ENCODE data around the gene CACNB4. TPM values are rescaled to one million over a fixed set of nuclear protein-coding genes. Genes with fewer than 3 reads are reported as not detected.

CACNB4 gene
- polyA plus RNA-seq, 1 of the 3 experiments (the other 2 are of a cell fraction), result 0.18 TPM

GRCh38 chr2:151971301-151972051 lies 127.4 kb downstream of the CACNB4 start:
- no peaks in the 10 kb centered on the region; the same call in 1 of the 2 replicates for H3K27me3 ChIP-seq (ENCODE audit: insufficient read depth)
- H3F3A ChIP-seq (replicated peaks; ENCODE audit: insufficient read depth), result no peaks in the 10 kb centered on the region
- H3K9me3 ChIP-seq, result no peaks in the 10 kb centered on the region
- ChIA-PET POLR2A (no interaction called here), CTCF (interaction anchor here (0.6 to 1.9 kb wide), 5 partner anchors 9 to 148 kb away, joined by 3 to 5 read pairs (median 5); no protein-coding TSS in a partner anchor)
- DNase-seq, result no peak
- no peaks in the 10 kb centered on the region for H3K9me2 ChIP-seq
- no peak overlapping the region for H3K4me2 ChIP-seq
- H3K4me1 ChIP-seq (ENCODE audit: control insufficient read depth in 1 of 2, insufficient read depth in 2 of 2, low read depth in 1 of 2, low read length in 1 of 2), result peaks cover 0 to 9% of the 10 kb centered on the region in 2 experiments; a peak in 2 of 4 replicates
- no peak for TF ChIP-seq FOSL2 (IDR thresholded peaks at IDR 0.05; ENCODE audit: borderline replicate concordance, low read depth)
- TF ChIP-seq EP300 (IDR thresholded peaks at IDR 0.05; ENCODE audit: borderline replicate concordance in 1 of 2, low read depth in 1 of 2, low read length in 1 of 2), result no peak
- no peak for TF ChIP-seq SIN3A (IDR thresholded peaks at IDR 0.05; ENCODE audit: borderline replicate concordance, low read depth, low read length)
- TF ChIP-seq CHD2 (IDR thresholded peaks at IDR 0.05; ENCODE audit: low read length, partially characterized antibody), result no peak
- no peak for TF ChIP-seq POLR2AphosphoS5 (IDR thresholded peaks at IDR 0.05; ENCODE audit: low read depth, low read length)
- TF ChIP-seq, protein P1, sequence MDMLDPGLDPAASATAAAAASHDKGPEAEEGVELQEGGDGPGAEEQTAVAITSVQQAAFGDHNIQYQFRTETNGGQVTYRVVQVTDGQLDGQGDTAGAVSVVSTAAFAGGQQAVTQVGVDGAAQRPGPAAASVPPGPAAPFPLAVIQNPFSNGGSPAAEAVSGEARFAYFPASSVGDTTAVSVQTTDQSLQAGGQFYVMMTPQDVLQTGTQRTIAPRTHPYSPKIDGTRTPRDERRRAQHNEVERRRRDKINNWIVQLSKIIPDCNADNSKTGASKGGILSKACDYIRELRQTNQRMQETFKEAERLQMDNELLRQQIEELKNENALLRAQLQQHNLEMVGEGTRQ (IDR thresholded peaks at IDR 0.05; ENCODE audit: borderline replicate concordance, low read depth, low read length), result no peak
- TF ChIP-seq MXI1 (IDR thresholded peaks at IDR 0.05; ENCODE audit: low read depth, low read length), result no peak
- no peaks in the 10 kb centered on the region for H3K36me3 ChIP-seq (replicated peaks in 1 of 2; ENCODE audit: control insufficient read depth in 1 of 2, insufficient read depth in 2 of 2, low read length in 1 of 2)
- H3K79me2 ChIP-seq (ENCODE audit: insufficient read depth), result no peaks in the 10 kb centered on the region
- 82% methylated on average over 13 of the region's 13 CpGs for WGBS (ENCODE audit: low lambda C conversion rate)
- no peak overlapping the region for H3K4me3 ChIP-seq (ENCODE audit: low read depth in 2 of 2, low read length in 1 of 2)
- no peak overlapping the region for H3K9ac ChIP-seq
- no peaks in the 10 kb centered on the region for H4K20me1 ChIP-seq (ENCODE audit: insufficient read depth)
- H3K27ac ChIP-seq (ENCODE audit: low read depth in 2 of 2, low read length in 1 of 2), result no peak overlapping the region
- H2AFZ ChIP-seq (ENCODE audit: low read depth), result no peak overlapping the region

DNA sequence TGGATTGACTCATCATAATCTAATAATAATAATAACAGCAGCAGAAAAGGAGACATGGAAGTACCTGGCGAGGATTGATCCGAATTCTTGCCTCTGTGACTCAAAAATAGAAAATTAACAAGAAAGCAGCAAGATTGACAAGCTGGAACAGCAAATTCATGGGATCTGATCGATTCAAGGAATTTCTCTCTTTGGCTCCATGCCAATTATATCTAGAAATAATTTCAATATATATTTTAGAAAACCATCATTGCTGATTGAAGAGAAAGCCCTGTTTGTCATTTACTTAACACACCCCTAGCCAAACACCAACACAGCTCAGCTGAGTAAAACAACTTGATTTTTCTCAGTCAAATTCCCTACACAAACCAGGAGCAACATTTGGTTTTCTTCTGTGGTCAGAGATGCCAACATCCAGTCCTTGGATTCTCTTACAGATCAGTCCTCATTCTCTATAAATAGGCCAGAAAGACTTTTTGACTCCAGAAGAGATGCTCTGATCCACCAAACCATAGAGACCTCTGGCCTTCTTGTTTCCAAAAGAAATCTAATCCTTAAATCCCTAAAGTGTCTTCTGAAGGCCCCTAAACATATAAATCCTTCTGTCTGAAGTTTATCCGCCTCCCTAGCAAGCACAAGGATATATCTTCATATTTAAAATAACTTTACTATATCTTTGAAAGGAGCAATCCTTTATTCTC lies 129.9 kb downstream of the CACNB4 start:
- WGBS (ENCODE audit: low lambda C conversion rate), result 46% methylated on average over 4 of the region's 4 CpGs
- Histone ChIP-seq H3K36me3 (replicated peaks in 1 of 2; ENCODE audit: control insufficient read depth in 1 of 2, insufficient read depth in 2 of 2, low read length in 1 of 2) (no peaks in the 10 kb centered on the region), H3K9me3 (no peaks in the 10 kb centered on the region), H3K4me1 (ENCODE audit: control insufficient read depth in 1 of 2, insufficient read depth in 2 of 2, low read depth in 1 of 2, low read length in 1 of 2) (peaks cover 0 to 6% of the 10 kb centered on the region in 2 experiments; a peak in 1 of 4 replicates), H3F3A (replicated peaks; ENCODE audit: insufficient read depth) (no peaks in the 10 kb centered on the region), H3K79me2 (ENCODE audit: insufficient read depth) (no peaks in the 10 kb centered on the region), H3K27ac (ENCODE audit: low read depth in 2 of 2, low read length in 1 of 2) (no peak overlapping the region), H3K4me3 (ENCODE audit: low read depth in 2 of 2, low read length in 1 of 2) (no peak overlapping the region), H4K20me1 (ENCODE audit: insufficient read depth) (no peaks in the 10 kb centered on the region), H3K4me2 (no peak overlapping the region), H2AFZ (ENCODE audit: low read depth) (no peak overlapping the region), H3K9ac (no peak overlapping the region), H3K27me3 (ENCODE audit: insufficient read depth) (no peaks in the 10 kb centered on the region), H3K9me2 (no peaks in the 10 kb centered on the region)
- DNase-seq, result no peak
- POLR2A ChIA-PET, result no interaction called here
- CTCF ChIA-PET, result interaction anchor here (1.0 to 1.8 kb wide), 3 partner anchors 15 to 35 kb away, joined by 3 to 4 read pairs (median 4); no protein-coding TSS in a partner anchor
- TF ChIP-seq, protein P2, sequence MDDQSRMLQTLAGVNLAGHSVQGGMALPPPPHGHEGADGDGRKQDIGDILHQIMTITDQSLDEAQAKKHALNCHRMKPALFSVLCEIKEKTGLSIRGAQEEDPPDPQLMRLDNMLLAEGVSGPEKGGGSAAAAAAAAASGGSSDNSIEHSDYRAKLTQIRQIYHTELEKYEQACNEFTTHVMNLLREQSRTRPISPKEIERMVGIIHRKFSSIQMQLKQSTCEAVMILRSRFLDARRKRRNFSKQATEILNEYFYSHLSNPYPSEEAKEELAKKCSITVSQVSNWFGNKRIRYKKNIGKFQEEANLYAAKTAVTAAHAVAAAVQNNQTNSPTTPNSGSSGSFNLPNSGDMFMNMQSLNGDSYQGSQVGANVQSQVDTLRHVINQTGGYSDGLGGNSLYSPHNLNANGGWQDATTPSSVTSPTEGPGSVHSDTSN (IDR thresholded peaks at IDR 0.05), result no peak
- TF ChIP-seq RCOR1 (IDR thresholded peaks at IDR 0.05; ENCODE audit: low read length), result no peak
- TF ChIP-seq NRF1 (IDR thresholded peaks at IDR 0.05; ENCODE audit: low read depth, low read length), result no peak
- TF ChIP-seq RAD21 (IDR thresholded peaks at IDR 0.05; ENCODE audit: low read length), result no peak
- no peak for TF ChIP-seq SIN3A (IDR thresholded peaks at IDR 0.05; ENCODE audit: borderline replicate concordance, low read depth, low read length)
- TF ChIP-seq TEAD4 (IDR thresholded peaks at IDR 0.05; ENCODE audit: borderline replicate concordance, insufficient read depth), result no peak
- no peak for TF ChIP-seq ZBTB33 (IDR thresholded peaks at IDR 0.05; ENCODE audit: borderline replicate concordance, low read depth)
- no peak for TF ChIP-seq SMC3 (IDR thresholded peaks at IDR 0.05; ENCODE audit: low read depth, low read length)
- TF ChIP-seq, protein P1 (IDR thresholded peaks at IDR 0.05; ENCODE audit: borderline replicate concordance, low read depth, low read length), result no peak
- TF ChIP-seq, protein P3, sequence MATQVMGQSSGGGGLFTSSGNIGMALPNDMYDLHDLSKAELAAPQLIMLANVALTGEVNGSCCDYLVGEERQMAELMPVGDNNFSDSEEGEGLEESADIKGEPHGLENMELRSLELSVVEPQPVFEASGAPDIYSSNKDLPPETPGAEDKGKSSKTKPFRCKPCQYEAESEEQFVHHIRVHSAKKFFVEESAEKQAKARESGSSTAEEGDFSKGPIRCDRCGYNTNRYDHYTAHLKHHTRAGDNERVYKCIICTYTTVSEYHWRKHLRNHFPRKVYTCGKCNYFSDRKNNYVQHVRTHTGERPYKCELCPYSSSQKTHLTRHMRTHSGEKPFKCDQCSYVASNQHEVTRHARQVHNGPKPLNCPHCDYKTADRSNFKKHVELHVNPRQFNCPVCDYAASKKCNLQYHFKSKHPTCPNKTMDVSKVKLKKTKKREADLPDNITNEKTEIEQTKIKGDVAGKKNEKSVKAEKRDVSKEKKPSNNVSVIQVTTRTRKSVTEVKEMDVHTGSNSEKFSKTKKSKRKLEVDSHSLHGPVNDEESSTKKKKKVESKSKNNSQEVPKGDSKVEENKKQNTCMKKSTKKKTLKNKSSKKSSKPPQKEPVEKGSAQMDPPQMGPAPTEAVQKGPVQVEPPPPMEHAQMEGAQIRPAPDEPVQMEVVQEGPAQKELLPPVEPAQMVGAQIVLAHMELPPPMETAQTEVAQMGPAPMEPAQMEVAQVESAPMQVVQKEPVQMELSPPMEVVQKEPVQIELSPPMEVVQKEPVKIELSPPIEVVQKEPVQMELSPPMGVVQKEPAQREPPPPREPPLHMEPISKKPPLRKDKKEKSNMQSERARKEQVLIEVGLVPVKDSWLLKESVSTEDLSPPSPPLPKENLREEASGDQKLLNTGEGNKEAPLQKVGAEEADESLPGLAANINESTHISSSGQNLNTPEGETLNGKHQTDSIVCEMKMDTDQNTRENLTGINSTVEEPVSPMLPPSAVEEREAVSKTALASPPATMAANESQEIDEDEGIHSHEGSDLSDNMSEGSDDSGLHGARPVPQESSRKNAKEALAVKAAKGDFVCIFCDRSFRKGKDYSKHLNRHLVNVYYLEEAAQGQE (IDR thresholded peaks at IDR 0.05; ENCODE audit: low read depth, low read length), result no peak

Data from SK-N-SH (cell line).